GF-D8 (cell line): ENCODE data around the gene KRT85.
"Not testable (repeated sequence)": the region's sequence is repeated elsewhere in the genome, so short reads cannot be mapped to it uniquely, and the experiment has no call there.

ENCODE experiments used
- DNase-seq: peaks from one replicate; lab custom pipeline; 2025; lab: John Stamatoyannopoulos, UW

The KRT85 gene

GRCh38 chr12:52347551-52348510, 19.4 kb downstream of the KRT85 start:
- DNase-seq, result no peak

- no peak for DNase-seq
Measured at GRCh38 chr12:52347016-52347415, 20.3 kb downstream of the KRT85 start.

GRCh38 chr12:52346593-52346992, 20.7 kb downstream of the KRT85 start:
- DNase-seq, result no peak

GRCh38 chr12:52345041-52345440, 22.2 kb downstream of the KRT85 start:
- DNase-seq, result not testable (repeated sequence)

GRCh38 chr12:52344111-52344510, 23.2 kb downstream of the KRT85 start:
- DNase-seq, result no peak

- DNase-seq, result no peak
Measured at GRCh38 chr12:52343550-52343949, 23.7 kb downstream of the KRT85 start.

- no peak for DNase-seq
Measured at GRCh38 chr12:52342781-52343490, 24.3 kb downstream of the KRT85 start.

- DNase-seq, result no peak
Measured at GRCh38 chr12:52341066-52341580, 26.2 kb downstream of the KRT85 start.

- DNase-seq, result no peak
Measured at GRCh38 chr12:52338241-52338960, 28.9 kb downstream of the KRT85 start.

GRCh38 chr12:52337054-52337453, 30.2 kb downstream of the KRT85 start:
- no peak for DNase-seq

GRCh38 chr12:52336641-52337040, 30.6 kb downstream of the KRT85 start:
- DNase-seq, result no peak

GRCh38 chr12:52335598-52336262, 31.6 kb downstream of the KRT85 start:
- no peak for DNase-seq

GRCh38 chr12:52334185-52334584, 33.1 kb downstream of the KRT85 start:
- DNase-seq, result no peak

GRCh38 chr12:52333321-52333720, 34.0 kb downstream of the KRT85 start:
- DNase-seq, result no peak

- DNase-seq, result no peak
Measured at GRCh38 chr12:52332381-52332780, 34.9 kb downstream of the KRT85 start.

- DNase-seq, result no peak
Measured at GRCh38 chr12:52331833-52332232, 35.4 kb downstream of the KRT85 start.

- no peak for DNase-seq
Measured at GRCh38 chr12:52331039-52331438, 36.2 kb downstream of the KRT85 start.

- DNase-seq, result no peak
Measured at GRCh38 chr12:52327830-52328500, 39.3 kb downstream of the KRT85 start.

GRCh38 chr12:52327052-52327829, 40.0 kb downstream of the KRT85 start:
- peak; percentile 47 for DNase-seq

GRCh38 chr12:52324153-52324444, 43.2 kb downstream of the KRT85 start:
- DNase-seq, result no peak
